SK-N-SH treated with all-trans-retinoic acid at 6 μM for 48 hours (cell line): ENCODE data around the gene MT1H.
"Not testable (repeated sequence)": the region's sequence is repeated elsewhere in the genome, so short reads cannot be mapped to it uniquely, and the experiment has no call there.

ENCODE experiments used
- ATAC-seq: fragments of 200-7000 bp; cut with Tn5 transposase; 3 replicates; pipeline ENCODE4 v1.9.1; 2020; ENCODE audit warnings: mild to moderate bottlenecking, moderate library complexity
- ARNTL ChIP-seq: fragments of 450-650 bp; formaldehyde crosslinking; IDR thresholded peaks from 2 replicates; pipeline ENCODE4 v1.5.0; 2020; ENCODE audit warnings: low read depth, mild to moderate bottlenecking, moderate library complexity, borderline replicate concordance
- BACH2 ChIP-seq: fragments of 250-450 bp; sonication (Bioruptor Pico); IDR thresholded peaks from 2 replicates; pipeline ENCODE4 v1.9.0; 2021; ENCODE audit warnings: mild to moderate bottlenecking, borderline replicate concordance
- ESRRG ChIP-seq: fragments of 250-450 bp; sonication (Bioruptor Pico); IDR thresholded peaks from 2 replicates; pipeline ENCODE4 v1.6.1; 2021; ENCODE audit warnings: mild to moderate bottlenecking
- GLIS3 ChIP-seq: fragments of 250-450 bp; sonication (Bioruptor Pico); IDR thresholded peaks from 2 replicates; pipeline ENCODE4 v1.5.0; 2020; ENCODE audit warnings: mild to moderate bottlenecking, moderate library complexity
- ISL1 ChIP-seq: fragments of 250-450 bp; sonication (Bioruptor Pico); IDR thresholded peaks from 2 replicates; pipeline ENCODE4 v2.1.2; 2022; ENCODE audit warnings: mild to moderate bottlenecking, moderate library complexity
- OSR1 ChIP-seq: fragments of 250-450 bp; sonication (Bioruptor Pico); IDR thresholded peaks from 2 replicates; pipeline ENCODE4 v1.8.0; 2022; ENCODE audit warnings: moderate library complexity, mild to moderate bottlenecking, inconsistent platforms
- PATZ1 ChIP-seq: fragments of 250-450 bp; sonication (Bioruptor Pico); IDR thresholded peaks from 2 replicates; pipeline ENCODE4 v1.8.0; 2020; ENCODE audit warnings: mild to moderate bottlenecking, moderate library complexity, borderline replicate concordance
- PPARA ChIP-seq: fragments of 250-450 bp; sonication (Bioruptor Pico); IDR thresholded peaks from 2 replicates; pipeline ENCODE4 v1.5.0; 2020; ENCODE audit warnings: mild to moderate bottlenecking, borderline replicate concordance
- RARB ChIP-seq: fragments of 250-450 bp; sonication (Bioruptor Pico); IDR thresholded peaks from 2 replicates; pipeline ENCODE4 v1.8.0; 2021; ENCODE audit warnings: mild to moderate bottlenecking, moderate library complexity
- SNAI2 ChIP-seq: fragments of 250-450 bp; sonication (Bioruptor Pico); IDR thresholded peaks from 2 replicates; pipeline ENCODE4 v1.5.0; 2020; ENCODE audit warnings: mild to moderate bottlenecking, moderate library complexity
- TCF4 ChIP-seq: fragments of 250-450 bp; sonication (Bioruptor Pico); IDR thresholded peaks from 2 replicates; pipeline ENCODE4 v1.8.0; 2021; ENCODE audit warnings: mild to moderate bottlenecking, moderate library complexity, borderline replicate concordance
- TOX ChIP-seq: fragments of 250-450 bp; sonication (Bioruptor Pico); IDR thresholded peaks from 2 replicates; pipeline ENCODE4 v1.8.0; 2021; ENCODE audit warnings: mild to moderate bottlenecking, moderate library complexity, borderline replicate concordance
- TSHZ2 ChIP-seq: fragments of 250-450 bp; sonication (Bioruptor Pico); IDR thresholded peaks from 2 replicates; pipeline ENCODE4 v1.5.0; 2020; ENCODE audit warnings: mild to moderate bottlenecking, moderate library complexity
- ZC3H10 ChIP-seq: fragments of 250-450 bp; sonication (Bioruptor Pico); IDR thresholded peaks from 2 replicates; pipeline ENCODE4 v1.5.1; 2021; ENCODE audit warnings: mild to moderate bottlenecking, moderate library complexity
- ZFP3 ChIP-seq: fragments of 250-450 bp; sonication (Bioruptor Pico); IDR thresholded peaks from 2 replicates; pipeline ENCODE4 v1.5.0; 2020; ENCODE audit warnings: mild to moderate bottlenecking, moderate library complexity
- ZFP30 ChIP-seq: fragments of 450-650 bp; formaldehyde crosslinking; IDR thresholded peaks from 2 replicates; pipeline ENCODE4 v1.5.0; 2022; ENCODE audit warnings: mild to moderate bottlenecking, moderate library complexity
- ZNF565 ChIP-seq: fragments of 450-650 bp; formaldehyde crosslinking; conservative IDR thresholded peaks from 2 replicates; pipeline ENCODE4 v1.5.0; 2020; ENCODE audit warnings: low read depth, mild to moderate bottlenecking, moderate library complexity
- ZNF70 ChIP-seq: fragments of 450-650 bp; formaldehyde crosslinking; IDR thresholded peaks from 2 replicates; pipeline ENCODE4 v1.5.0; 2020; ENCODE audit warnings: mild to moderate bottlenecking, moderate library complexity
- ZNF8 ChIP-seq: fragments of 450-650 bp; formaldehyde crosslinking; IDR thresholded peaks from 2 replicates; pipeline ENCODE4 v1.5.0; 2020; ENCODE audit warnings: mild to moderate bottlenecking, moderate library complexity
- TF ChIP-seq, protein P1 (sequence below): fragments of 250-450 bp; sonication (Bioruptor Pico); IDR thresholded peaks from 2 replicates; pipeline ENCODE4 v1.5.1; 2021; ENCODE audit warnings: mild to moderate bottlenecking, moderate library complexity
- TF ChIP-seq, protein P2 (sequence below): fragments of 250-450 bp; sonication (Bioruptor Pico); IDR thresholded peaks from 2 replicates; pipeline ENCODE4 v1.5.1; 2020; ENCODE audit warnings: low read depth, mild to moderate bottlenecking, moderate library complexity

MT1H gene

DNA sequence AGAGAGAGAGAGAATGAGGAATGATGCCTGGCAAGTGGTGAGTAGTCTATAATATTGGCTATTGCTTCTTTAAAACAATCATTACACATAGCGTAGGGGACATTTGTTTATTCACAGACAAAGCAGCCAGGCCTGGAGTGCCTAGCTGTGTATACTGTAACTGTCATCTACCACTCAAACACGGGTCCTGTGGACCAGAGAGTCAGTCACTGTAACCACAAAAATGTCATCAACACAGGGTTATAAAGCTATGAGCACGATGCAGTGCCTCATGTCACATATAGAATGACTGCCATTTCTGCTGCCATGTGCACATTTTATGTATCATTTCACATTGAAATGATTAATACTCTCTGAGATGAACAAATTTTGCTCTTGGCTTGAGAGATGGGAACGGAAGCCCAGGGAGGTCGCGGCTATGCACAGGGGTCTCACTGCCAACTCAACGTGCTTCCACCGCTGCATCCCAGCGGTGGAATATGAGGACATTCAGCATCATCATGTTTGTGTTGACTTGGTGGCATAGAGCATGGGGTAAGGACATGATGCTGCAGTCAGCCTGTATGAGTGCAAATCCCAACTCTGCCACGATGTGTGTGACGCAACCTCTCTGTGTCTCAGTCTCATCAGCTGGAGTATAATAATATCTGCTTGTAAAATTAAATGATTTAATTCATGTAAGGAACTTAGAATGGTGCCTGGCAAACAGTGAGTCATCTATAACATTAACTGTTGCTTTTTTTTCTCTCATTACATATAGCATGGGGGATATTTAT, 3.3 kb downstream of the MT1H start (continued):
- TF ChIP-seq, protein P1, sequence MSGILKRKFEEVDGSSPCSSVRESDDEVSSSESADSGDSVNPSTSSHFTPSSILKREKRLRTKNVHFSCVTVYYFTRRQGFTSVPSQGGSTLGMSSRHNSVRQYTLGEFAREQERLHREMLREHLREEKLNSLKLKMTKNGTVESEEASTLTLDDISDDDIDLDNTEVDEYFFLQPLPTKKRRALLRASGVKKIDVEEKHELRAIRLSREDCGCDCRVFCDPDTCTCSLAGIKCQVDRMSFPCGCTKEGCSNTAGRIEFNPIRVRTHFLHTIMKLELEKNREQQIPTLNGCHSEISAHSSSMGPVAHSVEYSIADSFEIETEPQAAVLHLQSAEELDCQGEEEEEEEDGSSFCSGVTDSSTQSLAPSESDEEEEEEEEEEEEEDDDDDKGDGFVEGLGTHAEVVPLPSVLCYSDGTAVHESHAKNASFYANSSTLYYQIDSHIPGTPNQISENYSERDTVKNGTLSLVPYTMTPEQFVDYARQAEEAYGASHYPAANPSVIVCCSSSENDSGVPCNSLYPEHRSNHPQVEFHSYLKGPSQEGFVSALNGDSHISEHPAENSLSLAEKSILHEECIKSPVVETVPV (CRISPR knock-in tag), result no peak
- TF ChIP-seq, all 23 proteins: peak for 0

GRCh38 chr16:56673921-56674320, 4.3 kb downstream of the MT1H start:
- ATAC-seq, result peak; percentile 76
- TF ChIP-seq TCF4 (CRISPR knock-in tag) (no peak), TOX (CRISPR knock-in tag) (no peak), ZNF8 (CRISPR knock-in tag) (no peak), OSR1 (CRISPR knock-in tag) (no peak), PPARA (no peak)

DNA sequence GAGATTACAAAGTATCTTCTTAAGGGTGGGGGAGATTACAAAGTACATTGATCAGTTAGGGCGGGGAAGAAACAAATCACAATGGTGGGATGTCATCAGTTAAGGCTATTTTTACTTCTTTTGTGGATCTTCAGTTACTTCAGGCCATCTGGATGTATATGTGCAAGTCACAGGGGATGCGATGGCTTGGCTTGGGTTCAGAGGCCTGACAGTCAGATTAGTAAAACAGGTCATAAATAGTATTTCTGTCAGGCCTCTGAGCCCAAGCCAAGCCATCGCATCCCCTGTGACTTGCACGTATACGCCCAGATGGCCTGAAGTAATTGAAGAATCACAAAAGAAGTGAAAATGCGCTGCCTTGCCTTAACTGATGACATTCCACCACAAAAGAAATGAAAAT, 5.0 kb downstream of the MT1H start:
- not testable (repeated sequence) for ATAC-seq

DNA sequence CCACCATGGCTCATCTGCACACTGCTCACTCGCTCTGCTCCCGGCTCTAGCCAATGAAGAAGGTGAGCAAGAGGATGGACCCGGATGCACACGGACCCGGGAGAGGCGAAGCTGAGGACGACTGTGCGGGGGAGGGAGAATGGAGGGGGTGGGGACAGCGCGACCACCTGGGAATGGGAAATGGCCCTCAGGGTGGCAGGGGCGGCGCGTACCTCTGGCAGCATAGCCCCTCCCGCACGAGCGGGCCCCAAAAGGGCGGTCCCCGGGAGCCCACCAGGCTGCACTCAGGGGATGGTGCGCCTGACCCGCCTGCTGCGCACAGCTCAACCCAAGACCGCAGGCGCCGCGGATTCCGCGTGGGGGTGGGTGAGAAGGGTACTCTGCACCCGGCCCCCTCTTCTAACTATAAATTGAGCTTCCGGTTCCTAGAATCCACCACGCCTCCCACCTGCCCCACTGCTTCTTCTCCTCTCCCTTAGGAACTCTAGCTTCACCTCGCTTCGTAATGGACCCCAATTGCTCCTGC, 6.1 kb downstream of the MT1H start:
- ATAC-seq, result no peak
- no peak for TF ChIP-seq ZNF70 (CRISPR knock-in tag)
- no peak for TF ChIP-seq PATZ1 (CRISPR knock-in tag)
- no peak for TF ChIP-seq GLIS3
- TF ChIP-seq OSR1 (CRISPR knock-in tag), result no peak
- no peak for TF ChIP-seq BACH2 (CRISPR knock-in tag)
- TF ChIP-seq, protein P1 (CRISPR knock-in tag), result no peak
- TF ChIP-seq ESRRG, result no peak
- TF ChIP-seq ZNF565, result no peak
- no peak for TF ChIP-seq SNAI2
- TF ChIP-seq ZFP3 (CRISPR knock-in tag), result no peak
- no peak for TF ChIP-seq TSHZ2
- no peak for TF ChIP-seq ARNTL
- no peak for TF ChIP-seq TOX (CRISPR knock-in tag)
- TF ChIP-seq ZC3H10 (CRISPR knock-in tag), result no peak
- no peak for TF ChIP-seq ZFP30 (CRISPR knock-in tag)
- TF ChIP-seq ISL1, result no peak
- no peak for TF ChIP-seq RARB (CRISPR knock-in tag)
- TF ChIP-seq, protein P2, sequence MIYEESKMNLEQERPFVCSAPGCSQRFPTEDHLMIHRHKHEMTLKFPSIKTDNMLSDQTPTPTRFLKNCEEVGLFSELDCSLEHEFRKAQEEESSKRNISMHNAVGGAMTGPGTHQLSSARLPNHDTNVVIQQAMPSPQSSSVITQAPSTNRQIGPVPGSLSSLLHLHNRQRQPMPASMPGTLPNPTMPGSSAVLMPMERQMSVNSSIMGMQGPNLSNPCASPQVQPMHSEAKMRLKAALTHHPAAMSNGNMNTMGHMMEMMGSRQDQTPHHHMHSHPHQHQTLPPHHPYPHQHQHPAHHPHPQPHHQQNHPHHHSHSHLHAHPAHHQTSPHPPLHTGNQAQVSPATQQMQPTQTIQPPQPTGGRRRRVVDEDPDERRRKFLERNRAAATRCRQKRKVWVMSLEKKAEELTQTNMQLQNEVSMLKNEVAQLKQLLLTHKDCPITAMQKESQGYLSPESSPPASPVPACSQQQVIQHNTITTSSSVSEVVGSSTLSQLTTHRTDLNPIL (CRISPR knock-in tag), result no peak
- TF ChIP-seq ZNF8 (CRISPR knock-in tag), result no peak
